GM19397 (cell line): ENCODE results near the gene FAM149B1.

Source experiments
- ATAC-seq: cut with Tn5 transposase; IDR thresholded peaks from one replicate; pipeline ENCODE4 v1.9.1; 2021; ENCODE audit warnings: mild to moderate bottlenecking, moderate library complexity; ENCODE audit not compliant: unreplicated experiment

The FAM149B1 gene

DNA sequence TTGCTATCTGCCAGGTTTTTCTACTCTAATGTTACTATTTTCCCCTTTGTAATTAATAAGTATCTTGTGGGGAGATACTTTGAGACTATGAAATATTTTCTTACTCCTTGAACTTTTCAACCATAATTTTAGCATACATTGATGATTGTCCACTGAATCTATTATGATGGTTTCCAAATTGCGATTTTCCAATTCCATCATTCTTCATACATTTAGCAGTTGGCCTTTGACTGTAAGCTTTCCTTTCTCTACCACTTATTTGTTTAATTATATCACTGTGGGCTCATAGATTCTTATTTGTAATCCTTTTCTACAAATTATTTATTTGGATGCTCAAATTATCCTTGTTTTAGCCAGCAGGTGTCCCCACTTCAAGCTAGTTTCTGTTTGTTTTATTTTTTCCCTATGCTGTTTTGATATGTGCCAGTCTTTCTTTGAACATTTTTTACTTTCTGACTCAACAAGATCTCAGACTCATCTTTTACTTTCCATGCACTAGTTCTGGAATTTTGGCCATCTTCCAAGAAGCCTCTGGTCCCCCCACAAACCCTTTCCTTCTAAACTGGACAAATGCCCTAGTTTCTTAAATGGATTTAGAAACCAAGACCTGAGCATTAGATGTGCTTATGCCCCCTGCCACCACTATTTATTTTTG lies 95.9 kb downstream of the FAM149B1 start:
- ATAC-seq, result no peak

DNA sequence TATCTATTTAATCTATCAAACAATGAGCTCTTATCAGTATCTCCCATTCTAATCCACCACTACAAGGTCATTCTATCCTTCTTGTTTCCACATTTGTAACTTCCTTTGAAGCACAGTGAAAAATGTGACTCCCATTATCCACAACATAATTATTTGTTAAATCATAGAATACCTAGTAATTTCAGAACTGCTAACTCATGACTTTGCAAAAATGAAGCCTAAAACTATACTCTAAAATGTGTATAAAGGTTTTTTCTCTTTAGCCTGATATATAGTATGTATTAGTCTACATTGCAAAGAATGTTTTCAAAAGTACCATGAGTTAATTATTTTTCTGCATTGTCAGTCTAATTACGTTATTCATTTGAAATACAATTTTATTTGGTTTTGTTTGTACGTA lies 96.5 kb downstream of the FAM149B1 start:
- ATAC-seq, result no peak

DNA sequence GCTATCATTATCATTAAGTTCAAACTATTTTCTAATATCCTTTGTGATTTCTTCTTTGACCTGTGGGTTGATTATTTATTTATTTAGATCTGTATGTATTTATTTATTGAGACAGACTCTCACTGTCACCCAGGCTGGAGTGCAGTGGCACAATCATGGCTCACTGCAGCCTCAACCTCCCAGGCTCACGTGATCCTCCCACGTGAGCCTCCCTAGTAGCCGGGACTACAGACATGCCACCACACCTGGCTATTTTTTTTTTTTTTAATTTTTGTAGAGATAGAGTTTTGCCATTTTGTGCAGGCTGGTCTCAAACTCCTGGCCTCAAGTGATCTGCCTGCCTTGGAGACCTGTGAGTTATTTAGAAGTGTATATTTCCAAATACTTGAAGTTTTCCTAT lies 113.2 kb downstream of the FAM149B1 start:
- no peak for ATAC-seq

DNA sequence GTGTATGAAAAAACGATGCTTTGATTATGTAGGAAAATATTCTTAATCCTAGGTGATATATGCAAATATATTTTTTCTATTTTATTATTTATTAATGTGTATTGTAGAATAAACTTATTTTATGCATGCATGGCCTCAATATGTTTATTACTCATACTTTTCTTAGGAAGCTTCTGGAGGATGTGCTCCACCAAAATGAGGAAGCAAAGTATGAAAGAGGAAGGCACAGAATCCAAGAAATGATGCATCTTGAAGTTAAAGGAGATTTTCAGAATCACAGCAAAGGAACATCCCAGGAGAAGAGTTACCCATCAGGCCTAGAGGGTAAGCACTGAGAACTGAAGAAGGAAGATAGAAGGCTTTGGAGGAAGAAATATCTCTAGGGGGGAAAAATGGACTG lies 119.5 kb downstream of the FAM149B1 start:
- ATAC-seq, result no peak

DNA sequence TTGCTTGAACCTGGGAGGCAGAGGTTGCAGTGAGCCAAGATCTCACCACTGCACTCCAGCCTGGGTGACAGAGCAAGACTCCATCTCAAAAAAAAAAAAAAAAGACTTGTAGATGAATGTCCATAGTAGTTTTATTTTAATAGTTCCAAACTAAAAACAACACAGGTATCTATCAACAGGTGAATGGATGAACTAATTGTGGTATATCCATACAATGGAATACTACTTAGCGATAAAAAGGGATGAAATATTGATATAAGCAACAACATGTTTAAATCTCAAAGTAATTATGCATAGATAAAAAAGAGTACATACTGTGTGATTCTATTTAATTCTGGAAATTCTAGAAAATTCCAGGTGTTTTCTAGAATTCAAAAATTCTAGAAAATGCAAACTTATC lies 122.0 kb downstream of the FAM149B1 start:
- ATAC-seq, result no peak

DNA sequence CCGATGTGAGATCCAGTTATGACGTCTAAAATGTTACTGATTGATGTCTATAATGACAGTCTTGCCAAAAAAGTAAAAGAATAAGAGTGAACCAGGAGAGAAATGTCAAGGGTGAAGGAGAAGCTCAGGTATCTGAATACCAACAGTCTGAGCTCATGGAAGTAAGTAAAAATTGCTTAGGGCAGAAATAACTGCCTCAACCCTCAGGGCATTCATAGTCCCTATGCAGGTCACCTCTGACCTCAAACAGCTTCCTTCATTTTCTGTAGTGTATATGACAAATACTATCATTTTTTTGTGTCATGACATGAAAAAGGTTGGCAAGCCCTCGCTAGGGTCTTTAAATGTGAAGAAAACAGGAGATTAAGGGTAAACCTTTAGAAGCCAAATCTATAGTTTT lies 125.5 kb downstream of the FAM149B1 start:
- ATAC-seq, result no peak
